Nephron progenitor cell (in vitro differentiated cells): ENCODE results near the gene POLDIP2.

ENCODE experiments used
- DNase-seq: peaks from one replicate; pipeline ENCODE4 v3.0.0; 2021
- H3K27ac Mint-ChIP-seq: 2 replicates; pipeline ENCODE4 v1.8.0; 2021; ENCODE audit warnings: mild to moderate bottlenecking, moderate library complexity, mixed read lengths
- H3K27me3 Mint-ChIP-seq: 2 replicates; pipeline ENCODE4 v1.8.0; 2021; ENCODE audit warnings: mild to moderate bottlenecking, low read depth, mixed read lengths; ENCODE audit not compliant: poor library complexity
- H3K36me3 Mint-ChIP-seq: 2 replicates; pipeline ENCODE4 v1.8.0; 2021; ENCODE audit warnings: low read depth, mixed read lengths
- H3K4me1 Mint-ChIP-seq: 2 replicates; pipeline ENCODE4 v1.8.0; 2021; ENCODE audit warnings: mixed read lengths
- H3K4me3 Mint-ChIP-seq: 2 replicates; pipeline ENCODE4 v1.8.0; 2021; ENCODE audit warnings: mild to moderate bottlenecking, moderate library complexity, mixed read lengths
- H3K9me3 Mint-ChIP-seq: 2 replicates; pipeline ENCODE4 v1.8.0; 2021; ENCODE audit warnings: mild to moderate bottlenecking, moderate library complexity, mixed read lengths
- TF ChIP-seq, protein P1 (sequence below): fragments of 200-600 bp; sonication (generic); IDR thresholded peaks from 2 replicates; pipeline ENCODE4 v1.5.0; 2021; ENCODE audit warnings: antibody characterized with exemption

Gene POLDIP2

DNA sequence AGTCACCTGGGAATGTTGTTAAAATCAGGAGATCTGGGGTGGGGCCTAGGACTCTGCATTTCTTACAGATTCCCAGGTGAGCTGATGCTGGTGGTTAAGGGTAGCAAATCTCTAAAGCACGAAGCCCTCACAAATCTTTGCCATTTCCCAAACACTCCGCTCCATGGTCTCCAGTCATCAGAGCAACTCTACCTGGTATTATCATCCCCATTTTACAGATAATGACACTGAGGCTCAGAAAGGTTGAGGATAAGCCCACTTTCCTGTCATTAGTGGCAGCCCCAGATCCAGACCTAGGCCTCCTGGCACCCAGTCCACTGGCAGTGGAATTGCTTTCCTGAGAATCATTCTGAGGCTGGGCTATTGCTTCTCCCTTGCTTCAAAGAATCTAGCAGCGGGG is 39.9 kb upstream of the POLDIP2 start:
- no peaks in the 10 kb centered on the region for H3K36me3 Mint-ChIP-seq
- TF ChIP-seq, protein P1, sequence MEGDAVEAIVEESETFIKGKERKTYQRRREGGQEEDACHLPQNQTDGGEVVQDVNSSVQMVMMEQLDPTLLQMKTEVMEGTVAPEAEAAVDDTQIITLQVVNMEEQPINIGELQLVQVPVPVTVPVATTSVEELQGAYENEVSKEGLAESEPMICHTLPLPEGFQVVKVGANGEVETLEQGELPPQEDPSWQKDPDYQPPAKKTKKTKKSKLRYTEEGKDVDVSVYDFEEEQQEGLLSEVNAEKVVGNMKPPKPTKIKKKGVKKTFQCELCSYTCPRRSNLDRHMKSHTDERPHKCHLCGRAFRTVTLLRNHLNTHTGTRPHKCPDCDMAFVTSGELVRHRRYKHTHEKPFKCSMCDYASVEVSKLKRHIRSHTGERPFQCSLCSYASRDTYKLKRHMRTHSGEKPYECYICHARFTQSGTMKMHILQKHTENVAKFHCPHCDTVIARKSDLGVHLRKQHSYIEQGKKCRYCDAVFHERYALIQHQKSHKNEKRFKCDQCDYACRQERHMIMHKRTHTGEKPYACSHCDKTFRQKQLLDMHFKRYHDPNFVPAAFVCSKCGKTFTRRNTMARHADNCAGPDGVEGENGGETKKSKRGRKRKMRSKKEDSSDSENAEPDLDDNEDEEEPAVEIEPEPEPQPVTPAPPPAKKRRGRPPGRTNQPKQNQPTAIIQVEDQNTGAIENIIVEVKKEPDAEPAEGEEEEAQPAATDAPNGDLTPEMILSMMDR, result no peak
- no peak overlapping the region for H3K27ac Mint-ChIP-seq
- no peaks in the 10 kb centered on the region for H3K9me3 Mint-ChIP-seq
- peaks cover 3% of the 10 kb centered on the region for H3K27me3 Mint-ChIP-seq
- H3K4me3 Mint-ChIP-seq, result no peak overlapping the region
- no peak for DNase-seq
- H3K4me1 Mint-ChIP-seq, result peaks cover 42% of the 10 kb centered on the region

DNA sequence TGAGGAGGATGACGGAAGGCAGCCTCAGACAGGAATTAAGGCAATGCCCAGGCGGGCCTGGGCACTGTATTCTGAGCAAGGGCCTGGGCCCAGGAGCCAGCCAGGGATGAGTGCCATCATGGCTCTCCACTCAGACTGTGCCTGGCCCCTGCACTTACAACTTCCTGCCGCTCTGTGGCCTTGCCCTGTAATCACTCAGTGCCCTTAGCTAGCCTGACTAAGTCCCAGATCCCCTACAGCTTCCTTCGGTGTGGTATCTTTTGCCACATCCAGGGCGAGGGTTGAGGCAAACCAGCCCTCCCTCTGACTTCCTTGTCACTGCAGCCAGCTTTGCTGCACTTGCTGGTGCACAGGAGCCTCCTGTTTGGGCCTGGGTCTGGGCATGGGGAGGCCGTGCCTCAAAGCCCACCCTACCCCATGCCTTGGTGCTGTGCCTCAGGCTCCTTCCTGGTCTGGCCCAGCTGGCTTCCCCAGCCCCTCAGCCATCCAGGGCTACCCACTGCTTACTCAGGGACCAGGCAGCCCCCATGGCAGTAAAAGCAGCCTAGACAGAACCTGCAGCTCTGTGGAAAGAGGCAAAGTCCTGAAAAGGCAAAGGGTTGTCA is 39.4 kb upstream of the POLDIP2 start:
- Mint-ChIP-seq H3K4me1 (peaks cover 42% of the 10 kb centered on the region), H3K27ac (no peak overlapping the region), H3K4me3 (no peak overlapping the region), H3K27me3 (peaks cover 3% of the 10 kb centered on the region), H3K9me3 (no peaks in the 10 kb centered on the region), H3K36me3 (no peaks in the 10 kb centered on the region)
- no peak for DNase-seq
- TF ChIP-seq, protein P1, result no peak

DNA sequence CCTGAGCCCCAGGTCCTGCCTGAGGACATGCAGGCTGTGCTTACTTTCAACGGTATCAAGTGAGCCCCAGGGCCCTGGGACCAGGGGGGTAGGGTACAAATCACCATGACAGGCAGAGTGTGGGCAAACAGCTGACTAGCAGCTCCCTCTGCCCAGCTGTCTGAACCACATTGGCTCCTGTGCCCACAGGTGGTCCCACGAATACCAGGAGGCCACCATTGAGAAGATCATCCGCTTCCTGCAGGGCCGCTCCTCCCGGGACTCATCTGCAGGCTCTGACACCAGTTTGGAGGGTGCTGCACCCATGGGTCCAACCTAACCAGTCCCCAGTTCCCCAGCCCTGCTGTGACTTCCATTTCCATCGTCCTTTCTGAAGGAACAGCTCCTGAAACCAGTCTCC is 38.6 kb upstream of the POLDIP2 start:
- Mint-ChIP-seq H3K27me3 (peaks cover 5% of the 10 kb centered on the region), H3K9me3 (no peaks in the 10 kb centered on the region), H3K4me1 (peaks cover 42% of the 10 kb centered on the region), H3K4me3 (no peak overlapping the region), H3K27ac (no peak overlapping the region), H3K36me3 (peaks cover 7% of the 10 kb centered on the region)
- DNase-seq, result no peak
- TF ChIP-seq, protein P1, result no peak

DNA sequence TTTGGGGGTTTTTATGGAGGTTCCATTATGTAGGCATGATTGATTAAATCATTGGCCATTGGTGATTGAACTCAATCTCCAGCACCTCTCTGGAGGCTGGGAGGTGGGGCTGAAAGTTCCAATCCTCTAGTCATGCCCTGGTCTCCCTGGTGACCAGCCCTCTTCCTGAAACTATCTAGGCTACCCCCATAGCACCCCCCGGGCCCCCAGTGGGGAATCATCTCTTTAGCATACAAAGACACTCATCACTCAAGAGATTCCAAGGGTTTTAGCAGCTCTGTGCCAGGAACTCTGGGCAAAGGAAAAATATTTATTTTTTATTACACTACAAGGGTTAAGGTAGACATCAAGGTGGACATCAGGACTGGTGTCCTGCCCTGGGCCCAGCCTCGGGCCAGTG is 38.1 kb upstream of the POLDIP2 start:
- H3K36me3 Mint-ChIP-seq, result peaks cover 12% of the 10 kb centered on the region
- H3K27me3 Mint-ChIP-seq, result peaks cover 7% of the 10 kb centered on the region
- H3K4me3 Mint-ChIP-seq, result no peak overlapping the region
- H3K9me3 Mint-ChIP-seq, result no peaks in the 10 kb centered on the region
- DNase-seq, result no peak
- TF ChIP-seq, protein P1, result no peak
- peaks cover 42% of the 10 kb centered on the region for H3K4me1 Mint-ChIP-seq
- H3K27ac Mint-ChIP-seq, result no peak overlapping the region

DNA sequence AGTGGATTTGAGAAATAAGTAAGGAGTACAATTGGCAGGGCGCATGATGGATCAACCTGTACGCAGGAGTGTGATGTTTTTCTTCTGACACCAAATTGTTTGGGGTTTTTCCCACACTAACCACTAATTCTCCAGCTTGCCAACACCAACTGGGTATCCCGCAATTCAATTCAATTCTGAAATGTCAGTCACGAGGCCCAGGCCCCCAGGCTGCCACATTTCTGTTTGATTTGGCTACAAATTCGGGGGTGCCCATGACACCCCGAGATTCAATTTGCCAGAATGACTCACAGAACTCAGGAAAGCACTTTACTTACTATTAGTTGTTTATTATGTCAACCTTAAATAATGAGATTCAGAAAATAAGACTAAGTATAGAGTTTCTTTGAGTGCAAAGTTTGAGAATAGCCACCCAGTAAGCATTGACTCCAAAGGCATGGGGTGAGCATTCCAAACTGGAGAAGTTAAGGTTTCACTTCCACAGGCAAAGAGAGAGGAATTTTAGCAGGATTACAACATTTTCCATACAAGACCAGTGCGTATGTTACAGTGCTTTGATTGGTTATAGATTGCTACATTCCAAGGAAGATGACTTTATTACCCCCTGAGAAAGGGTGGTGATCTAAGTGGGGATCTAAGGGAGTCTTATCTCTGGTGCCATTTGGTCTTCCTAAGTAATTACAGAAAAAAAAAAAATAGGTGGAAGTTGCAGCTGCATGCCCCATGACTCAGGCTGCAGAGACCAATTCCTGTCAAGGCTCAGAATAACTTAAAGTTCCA is 37.2 kb upstream of the POLDIP2 start:
- peaks cover 42% of the 10 kb centered on the region for H3K4me1 Mint-ChIP-seq
- H3K4me3 Mint-ChIP-seq, result no peak overlapping the region
- H3K27me3 Mint-ChIP-seq, result peaks cover 7% of the 10 kb centered on the region
- no peak overlapping the region for H3K27ac Mint-ChIP-seq
- H3K36me3 Mint-ChIP-seq, result peaks cover 21% of the 10 kb centered on the region
- DNase-seq, result no peak
- H3K9me3 Mint-ChIP-seq, result no peaks in the 10 kb centered on the region
- TF ChIP-seq, protein P1, result no peak

DNA sequence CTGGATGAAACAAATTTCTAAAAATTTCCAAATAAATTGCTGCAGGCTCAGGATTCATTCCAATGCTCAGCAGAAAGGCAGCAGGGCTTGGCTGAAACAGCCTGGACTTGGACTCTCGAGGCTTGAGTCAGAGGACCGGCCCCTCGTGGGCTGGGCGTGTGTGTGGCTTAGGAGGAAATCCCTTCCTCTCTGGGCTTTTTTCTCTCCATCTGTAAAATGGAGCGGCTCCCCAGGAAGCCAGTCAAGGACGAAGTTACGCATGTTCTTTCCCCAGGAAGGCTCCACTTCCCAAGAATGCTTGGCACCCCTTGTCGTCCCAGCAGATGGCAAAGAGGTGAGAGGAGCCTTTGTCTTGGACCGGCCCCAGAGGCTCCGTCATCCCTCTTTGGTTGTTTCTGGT is 35.2 kb upstream of the POLDIP2 start:
- no peak overlapping the region for H3K4me3 Mint-ChIP-seq
- H3K9me3 Mint-ChIP-seq, result no peaks in the 10 kb centered on the region
- TF ChIP-seq, protein P1, result no peak
- peaks cover 10% of the 10 kb centered on the region for H3K27me3 Mint-ChIP-seq
- H3K4me1 Mint-ChIP-seq, result peaks cover 22% of the 10 kb centered on the region
- no peak for DNase-seq
- H3K36me3 Mint-ChIP-seq, result peaks cover 24% of the 10 kb centered on the region
- H3K27ac Mint-ChIP-seq, result no peak overlapping the region
